Suprapubic skin (tissue), 4 donors: ENCODE results near the gene TMEM156. TPM values are rescaled to one million over a fixed set of nuclear protein-coding genes. Genes with fewer than 3 reads are reported as not detected.

ENCODE experiments used
- DNase-seq, 2 donors: peaks; one replicate each; pipeline ENCODE4 v3.0.0-alpha.2; 2019; ENCODE audit warnings: low spot score in 2 of 2
- H3K27ac ChIP-seq: fragments of 200-600 bp; sonication (generic); one replicate; pipeline ENCODE4 v1.5.1; 2019
- H3K27me3 ChIP-seq: fragments of 200-600 bp; sonication (generic); one replicate; pipeline ENCODE4 v1.5.1; 2019
- H3K36me3 ChIP-seq: fragments of 200-600 bp; sonication (generic); one replicate; pipeline ENCODE4 v1.5.1; 2019
- H3K4me1 ChIP-seq: fragments of 200-600 bp; sonication (generic); one replicate; pipeline ENCODE4 v1.5.1; 2019
- H3K4me3 ChIP-seq: fragments of 200-600 bp; sonication (generic); one replicate; pipeline ENCODE4 v1.5.1; 2019; ENCODE audit warnings: mild to moderate bottlenecking
- H3K9me3 ChIP-seq: fragments of 200-600 bp; sonication (generic); one replicate; pipeline ENCODE4 v1.5.1; 2019
- CTCF ChIP-seq, 2 donors: fragments of 200-600 bp in 1 of 2; fragments of 450-650 bp in 1 of 2; sonication (generic) in 1 of 2; IDR thresholded peaks; one replicate each; pipeline ENCODE4 v1.5.1; 2016 to 2019; ENCODE audit warnings: antibody characterized with exemption in 2 of 2, mild to moderate bottlenecking in 1 of 2, moderate library complexity in 1 of 2
- EP300 ChIP-seq: sonication (generic); formaldehyde crosslinking; IDR thresholded peaks from one replicate; pipeline ENCODE4 v1.6.1; 2017; ENCODE audit warnings: antibody characterized with exemption
- POLR2A ChIP-seq, 2 donors: fragments of 450-650 bp; IDR thresholded peaks; one replicate each; pipeline ENCODE4 v1.6.1; 2017; ENCODE audit warnings: antibody characterized with exemption in 2 of 2, mild to moderate bottlenecking in 2 of 2, moderate library complexity in 2 of 2
- POLR2AphosphoS5 ChIP-seq, 3 donors: sonication (generic); formaldehyde crosslinking; IDR thresholded peaks; one replicate each; pipeline ENCODE4 v1.6.1; 2017; ENCODE audit warnings: antibody characterized with exemption in 3 of 3
- WGBS: methylation state at CpG from one replicate; pipeline ENCODE4 v1.1.5; 2018; 5-methylcytosine and 5-hydroxymethylcytosine counted together
- total RNA-seq, 4 donors: library from RNA; depleted of rRNA; stranded (reverse); fragments of >200 nt; gene quantifications; one replicate each; pipeline ENCODE4 v1.1.0, GENCODE V29; 2016

TMEM156 gene
- not detected for total RNA-seq

GRCh38 chr4:39032218-39033085 lies at the start of gene TMEM156:
Gene TMEM156 (minus strand): TSS chr4:39032409. CDS start chr4:39032313, 96 bp downstream.
- Histone ChIP-seq H3K27ac (no peak within 1 kb of the TSS), H3K4me3 (no peak within 1 kb of the TSS)
- 75% methylated on average over 5 of the region's 5 CpGs for WGBS

GRCh38 chr4:39078829-39079228 lies 46.6 kb upstream of the TMEM156 start:
- no peak for DNase-seq
- Histone ChIP-seq H3K9me3 (no peaks in the 10 kb centered on the region), H3K27me3 (no peaks in the 10 kb centered on the region), H3K4me1 (no peaks in the 10 kb centered on the region), H3K27ac (no peak overlapping the region), H3K36me3 (peaks cover 6% of the 10 kb centered on the region), H3K4me3 (no peak overlapping the region)
- TF ChIP-seq CTCF (IDR thresholded peaks at IDR 0.05): no peak
- no peak for TF ChIP-seq POLR2A (IDR thresholded peaks at IDR 0.05)
- no peak for TF ChIP-seq EP300
- no peak for TF ChIP-seq POLR2AphosphoS5 (IDR thresholded peaks at IDR 0.05)
- 97% methylated on average over 2 of the region's 2 CpGs for WGBS

More at GRCh38 chr4:39032218-39033085, at the start of gene TMEM156:
- H3K4me1 ChIP-seq: peaks cover 12% of the 10 kb centered on the region
- H3K9me3 ChIP-seq: no peaks in the 10 kb centered on the region
- no peak for DNase-seq
- no peaks in the 10 kb centered on the region for H3K27me3 ChIP-seq
- no peaks in the 10 kb centered on the region for H3K36me3 ChIP-seq
- TF ChIP-seq POLR2AphosphoS5 (IDR thresholded peaks at IDR 0.05) (no peak), EP300 (no peak), CTCF (IDR thresholded peaks at IDR 0.05) (no peak), POLR2A (IDR thresholded peaks at IDR 0.05) (no peak)

- Histone ChIP-seq H3K27ac (no peak overlapping the region), H3K27me3 (no peaks in the 10 kb centered on the region), H3K4me1 (no peaks in the 10 kb centered on the region), H3K4me3 (no peak overlapping the region), H3K36me3 (no peaks in the 10 kb centered on the region), H3K9me3 (no peaks in the 10 kb centered on the region)
- TF ChIP-seq EP300 (no peak), CTCF (IDR thresholded peaks at IDR 0.05) (no peak), POLR2AphosphoS5 (IDR thresholded peaks at IDR 0.05) (no peak), POLR2A (IDR thresholded peaks at IDR 0.05) (no peak)
- DNase-seq: no peak
- 82% methylated on average over 3 of the region's 3 CpGs for WGBS
Observed at GRCh38 chr4:39068907-39069306, 36.7 kb upstream of the TMEM156 start.

GRCh38 chr4:39067451-39067850 lies 35.2 kb upstream of the TMEM156 start:
- TF ChIP-seq POLR2A (IDR thresholded peaks at IDR 0.05): no peak
- no peak for TF ChIP-seq EP300
- no peak for TF ChIP-seq CTCF (IDR thresholded peaks at IDR 0.05)
- TF ChIP-seq POLR2AphosphoS5 (IDR thresholded peaks at IDR 0.05): no peak
- DNase-seq: no peak
- Histone ChIP-seq H3K27ac (no peak overlapping the region), H3K9me3 (no peaks in the 10 kb centered on the region), H3K4me1 (no peaks in the 10 kb centered on the region), H3K36me3 (no peaks in the 10 kb centered on the region), H3K4me3 (no peak overlapping the region), H3K27me3 (no peaks in the 10 kb centered on the region)
- WGBS: 82% methylated on average over 3 of the region's 3 CpGs

- Histone ChIP-seq H3K4me3 (no peak overlapping the region), H3K9me3 (no peaks in the 10 kb centered on the region), H3K27ac (no peak overlapping the region), H3K4me1 (no peaks in the 10 kb centered on the region), H3K27me3 (no peaks in the 10 kb centered on the region), H3K36me3 (no peaks in the 10 kb centered on the region)
- DNase-seq: no peak
- 88% methylated on average over 2 of the region's 2 CpGs for WGBS
- TF ChIP-seq EP300 (no peak), POLR2A (IDR thresholded peaks at IDR 0.05) (no peak), POLR2AphosphoS5 (IDR thresholded peaks at IDR 0.05) (no peak), CTCF (IDR thresholded peaks at IDR 0.05) (no peak)
Observed at GRCh38 chr4:39067031-39067430, 34.8 kb upstream of the TMEM156 start.
